HG03039 (cell line): ENCODE results near the gene ANTXR2.
"Not testable (repeated sequence)": the region's sequence is repeated elsewhere in the genome, so short reads cannot be mapped to it uniquely, and the experiment has no call there.

Experiments
- ATAC-seq: cut with Tn5 transposase; IDR thresholded peaks from one replicate; pipeline ENCODE4 v1.9.1; 2021; ENCODE audit warnings: mild to moderate bottlenecking, moderate library complexity; ENCODE audit not compliant: unreplicated experiment

Gene ANTXR2

DNA sequence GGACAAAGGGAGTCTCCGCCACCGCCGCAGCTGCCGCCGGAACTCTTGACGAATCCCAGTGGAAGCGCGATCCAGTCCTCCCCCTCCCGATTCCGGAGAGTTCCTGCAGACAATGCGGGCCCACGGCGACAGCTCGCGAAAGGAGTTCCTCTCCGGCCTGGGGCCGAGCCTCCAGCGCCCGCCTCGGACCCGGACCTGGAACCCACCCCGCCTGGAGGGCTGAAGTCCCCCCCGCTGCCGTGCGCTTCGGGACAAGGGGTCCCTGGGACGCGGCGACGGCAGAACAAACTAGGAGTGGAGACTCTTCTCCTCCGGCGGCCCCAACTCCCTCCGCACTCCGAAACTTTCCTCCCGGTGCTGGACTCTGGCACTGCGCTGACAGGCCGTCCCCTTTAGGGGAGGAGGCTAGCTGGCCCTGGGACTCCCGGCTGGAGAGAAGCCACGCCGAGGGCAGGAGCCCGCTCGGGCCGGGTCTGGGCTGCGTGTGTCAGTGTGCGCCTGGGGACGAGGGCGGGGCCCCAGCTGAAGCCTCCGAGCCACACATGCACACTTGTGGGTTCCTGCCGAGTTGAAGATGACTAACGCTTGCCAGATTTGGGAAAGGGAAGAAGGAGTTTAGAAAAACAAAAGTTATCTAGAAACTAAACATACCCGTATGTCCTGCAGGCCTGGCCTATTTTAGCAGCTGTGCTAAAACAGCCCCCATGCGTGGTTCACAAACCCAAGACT lies at the start of gene ANTXR2:
ANTXR2 (minus strand) TSS at position 486 of the 729 bp plus-strand sequence. CDS start 669 bp downstream, outside the sequence.
- peak; percentile 64 for ATAC-seq

DNA sequence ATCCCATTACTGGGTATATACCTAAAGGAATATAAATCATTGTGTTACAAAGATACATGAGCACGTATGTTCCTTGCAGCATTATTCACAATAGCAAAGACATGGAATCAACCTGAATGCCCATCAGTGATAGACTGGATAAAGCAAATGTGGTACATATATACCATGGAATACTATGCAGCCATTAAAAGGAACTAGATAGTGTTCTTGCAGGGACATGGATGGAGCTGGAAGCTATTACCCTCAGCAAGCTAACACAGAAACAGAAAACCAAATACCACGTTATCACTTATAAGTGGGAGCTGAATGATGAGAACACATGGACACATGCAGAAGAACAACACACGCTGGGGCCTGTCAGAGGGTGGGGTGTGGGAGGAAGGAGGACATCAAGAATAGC lies 48.8 kb upstream of the ANTXR2 start:
- not testable (repeated sequence) for ATAC-seq

DNA sequence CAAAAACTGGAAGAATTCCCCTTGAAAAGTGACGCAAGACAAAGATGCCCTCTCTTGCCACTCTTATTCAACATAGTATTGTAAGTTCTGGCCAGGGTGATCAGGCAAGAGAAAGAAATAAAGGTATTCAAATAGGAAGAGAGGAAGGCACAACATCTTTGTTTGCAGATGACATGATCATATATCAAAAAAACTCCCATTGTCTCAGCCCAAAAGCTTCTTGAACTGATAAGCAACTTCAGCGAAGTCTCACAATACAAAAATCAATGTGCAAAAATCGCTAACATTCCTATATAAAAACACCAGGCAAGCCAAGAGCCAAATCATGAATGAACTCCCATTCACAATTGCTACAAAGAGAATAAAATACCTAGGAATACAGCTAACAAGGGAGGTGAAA lies 46.6 kb upstream of the ANTXR2 start:
- not testable (repeated sequence) for ATAC-seq

DNA sequence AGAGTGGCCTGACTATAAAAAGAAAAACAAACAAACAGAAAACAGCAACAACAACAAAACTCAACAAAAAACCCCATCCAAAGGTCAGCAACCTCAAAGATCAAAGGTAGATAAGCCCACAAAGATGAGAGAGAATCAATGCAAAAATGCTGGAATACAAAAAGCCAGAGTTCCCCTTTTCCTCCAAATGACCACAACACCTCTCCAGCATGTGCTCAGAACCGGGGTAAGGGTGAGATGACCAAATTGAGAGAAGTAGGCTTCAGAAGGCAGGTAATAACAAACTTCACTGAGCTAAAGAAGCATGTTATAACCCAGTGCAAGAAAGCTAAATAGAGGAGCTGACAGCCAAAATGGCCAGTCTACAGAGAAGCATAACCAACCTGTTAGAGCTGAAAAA lies 43.5 kb upstream of the ANTXR2 start:
- no peak for ATAC-seq

DNA sequence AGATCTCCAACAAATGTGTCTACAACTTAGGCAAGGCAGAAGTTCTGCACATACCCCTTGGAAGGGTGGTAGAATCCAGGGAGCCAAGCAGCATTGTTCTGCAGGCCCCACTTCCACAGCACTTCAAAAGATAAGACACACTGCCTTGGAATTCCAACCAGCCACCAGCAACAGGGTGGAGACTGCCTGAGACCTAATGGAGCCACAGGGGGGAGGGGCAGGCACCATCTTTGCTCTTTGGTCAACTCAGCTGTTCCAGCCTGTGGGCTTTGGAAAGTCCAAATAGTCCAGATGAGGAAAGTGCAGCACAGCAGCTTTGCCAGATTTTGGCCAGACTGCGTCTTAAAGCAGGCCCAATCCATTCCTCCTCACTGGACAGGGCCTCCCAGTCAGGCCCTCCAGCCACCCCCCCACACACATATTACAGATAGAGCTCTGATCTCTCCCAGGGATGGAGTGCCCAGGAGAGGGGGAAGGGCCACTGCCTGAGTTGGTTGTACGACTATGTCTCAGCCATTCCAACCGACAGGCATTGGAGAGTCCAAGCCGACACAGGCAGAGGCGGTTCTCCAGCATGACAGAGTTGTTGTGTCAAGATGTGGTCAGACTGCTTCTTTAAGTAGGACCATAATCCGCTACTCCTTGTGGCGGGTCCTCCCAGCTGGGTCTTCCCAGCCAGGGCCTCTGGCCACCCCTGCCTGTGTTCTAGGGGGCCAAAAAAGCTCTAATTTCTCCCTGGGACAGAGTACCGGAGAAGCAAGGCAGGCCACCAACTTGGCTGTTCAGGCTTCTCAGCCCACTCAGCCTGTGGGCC lies 42.5 kb upstream of the ANTXR2 start:
- ATAC-seq: no peak

DNA sequence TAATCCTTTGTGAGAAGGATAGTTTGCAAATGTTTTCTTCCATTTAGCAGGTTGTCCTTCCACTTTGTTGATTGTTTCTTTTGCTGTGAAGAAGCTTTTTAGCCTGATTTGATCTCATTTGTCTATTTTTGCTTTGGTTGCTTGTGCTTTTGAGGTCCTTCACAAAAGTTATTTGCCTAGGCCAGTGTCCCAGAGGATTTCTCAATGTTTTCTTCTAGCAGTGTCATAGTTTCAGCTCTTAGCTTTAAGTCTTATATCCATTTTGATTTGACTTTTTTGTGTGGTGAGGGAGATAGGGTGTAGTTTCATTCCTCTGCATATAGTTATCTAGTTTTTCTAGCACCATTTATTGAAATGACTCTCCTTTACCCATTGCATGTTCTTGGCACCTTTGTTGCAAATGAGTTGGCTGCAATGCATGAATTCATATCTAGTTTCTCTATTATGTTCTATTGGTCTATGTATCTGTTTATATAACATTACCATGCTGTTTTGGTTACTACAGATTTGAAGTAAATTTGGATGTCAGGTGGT lies 41.8 kb upstream of the ANTXR2 start:
- ATAC-seq: no peak

DNA sequence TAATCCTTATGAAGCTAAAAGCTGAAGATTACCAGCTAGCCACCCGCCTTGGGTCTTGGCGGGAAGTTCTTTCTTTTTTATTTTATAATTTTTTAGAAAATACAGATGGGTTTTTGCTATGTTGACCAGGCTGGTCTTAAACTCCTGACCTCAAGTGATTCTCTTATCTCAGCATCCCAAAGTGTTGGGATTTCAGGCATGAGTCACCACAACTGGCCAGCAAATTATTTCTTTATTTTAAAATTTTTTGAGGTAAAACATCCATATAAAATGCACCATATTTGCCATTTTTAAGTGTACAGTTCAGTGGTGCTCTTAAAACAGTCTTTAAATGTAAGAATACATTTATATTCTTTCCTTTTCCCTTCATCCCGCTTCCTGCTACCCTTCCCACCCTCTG lies 40.6 kb upstream of the ANTXR2 start:
- ATAC-seq: no peak

DNA sequence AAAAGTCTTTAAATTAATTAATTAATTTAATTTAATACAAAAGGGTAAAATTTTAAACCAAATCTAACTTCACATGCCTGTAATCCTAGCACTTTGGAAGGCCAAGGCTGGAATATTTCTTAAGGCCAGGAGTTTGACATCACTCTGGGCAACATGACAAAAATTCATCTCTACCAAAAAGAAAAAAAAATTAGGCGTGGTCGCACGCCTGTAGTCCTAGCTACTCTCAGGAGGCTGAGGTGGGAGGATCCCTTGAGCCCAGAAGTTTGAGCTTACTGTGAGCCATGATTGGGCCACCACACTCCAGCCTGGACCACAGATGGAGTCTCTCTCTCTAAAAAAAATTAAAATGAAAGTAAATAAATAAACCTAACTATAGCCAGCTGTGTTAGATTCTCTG lies 39.2 kb upstream of the ANTXR2 start:
- no peak for ATAC-seq

DNA sequence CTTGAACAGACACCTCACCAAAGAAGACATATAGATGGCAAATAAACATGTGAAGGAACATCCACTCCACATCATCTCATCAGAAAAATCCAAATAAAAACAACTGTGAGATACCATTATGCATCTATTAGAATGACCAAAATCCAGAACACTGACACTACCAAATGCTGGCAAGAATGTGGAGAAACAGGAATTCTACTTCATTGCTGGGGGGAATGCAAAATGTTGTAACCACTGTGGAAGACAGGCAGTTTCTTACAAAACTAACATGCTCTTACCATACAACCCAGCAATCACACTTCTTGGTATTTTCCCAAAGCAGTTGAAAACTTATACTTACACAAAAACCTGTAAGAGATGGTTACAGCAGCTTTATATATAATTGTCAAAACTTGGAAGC lies 38.2 kb upstream of the ANTXR2 start:
- no peak for ATAC-seq

DNA sequence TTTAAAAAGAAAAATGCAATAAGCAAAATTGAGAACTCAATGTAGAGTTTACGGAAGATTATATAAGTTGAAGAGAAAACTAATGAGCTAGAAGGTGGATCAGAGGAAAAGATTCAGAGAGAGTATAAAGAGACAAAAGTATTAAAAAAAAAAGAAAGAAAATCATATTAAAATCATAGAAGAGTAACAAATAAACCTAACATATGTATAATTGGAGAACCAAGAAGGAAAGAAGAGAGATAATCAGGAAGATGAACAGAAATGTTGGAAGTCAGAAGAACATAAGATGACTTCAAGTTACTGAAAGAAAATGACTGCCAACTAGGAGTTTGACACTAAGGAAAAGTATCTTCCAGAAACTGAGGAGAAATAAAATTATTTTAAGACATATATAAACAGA lies 34.3 kb upstream of the ANTXR2 start:
- ATAC-seq: no peak

DNA sequence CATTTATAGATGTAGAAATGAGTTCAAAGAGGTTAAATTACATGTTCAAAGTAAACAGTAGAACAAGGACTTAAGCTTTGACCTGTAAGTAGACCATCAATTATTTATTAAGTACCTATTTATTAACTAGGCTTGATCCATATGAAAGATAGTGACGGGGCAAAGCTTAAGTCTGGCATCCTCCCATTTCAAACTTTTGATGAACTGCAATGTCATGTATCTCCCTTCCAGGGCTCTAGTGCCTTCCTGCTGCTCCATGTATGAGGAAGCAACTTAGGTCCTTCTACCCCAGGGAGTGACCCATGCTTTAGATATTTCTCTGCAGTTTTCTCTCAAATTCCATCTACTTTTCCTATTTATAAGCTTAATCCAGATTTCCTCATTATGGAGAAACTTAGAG lies 31.9 kb upstream of the ANTXR2 start:
- no peak for ATAC-seq

DNA sequence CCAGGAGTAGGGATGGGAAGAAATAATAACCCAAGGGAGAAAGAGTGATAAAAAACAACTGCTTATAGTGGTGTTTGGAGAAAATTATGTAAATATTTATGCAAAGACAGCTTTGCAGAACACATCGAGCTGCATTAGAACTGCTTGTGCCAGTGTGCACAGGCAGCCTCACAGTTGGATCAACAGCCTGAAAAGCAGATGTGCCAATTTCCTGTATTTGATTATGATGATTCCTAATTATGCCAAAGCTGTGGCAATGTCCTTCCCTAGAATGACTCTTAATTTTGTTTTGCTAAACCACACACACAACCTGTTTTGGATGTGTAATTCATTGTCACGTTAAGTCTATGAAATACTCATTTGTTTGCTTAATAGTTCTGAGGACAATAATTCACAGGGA lies 30.6 kb upstream of the ANTXR2 start:
- ATAC-seq: no peak

DNA sequence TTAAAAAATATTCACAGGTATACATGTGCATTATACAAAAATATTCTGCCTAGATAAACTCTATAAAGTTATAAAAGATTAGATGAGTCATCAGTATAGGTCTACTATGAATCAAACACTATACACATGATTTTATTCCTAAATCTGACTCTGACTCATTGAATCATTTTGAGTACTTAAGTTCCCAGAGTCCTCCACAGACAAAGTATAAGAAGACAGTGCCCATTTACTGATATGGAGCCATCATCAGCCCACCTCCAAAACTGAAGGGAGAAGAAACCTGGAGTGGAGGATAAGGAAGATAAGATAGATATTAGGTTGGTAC lies 28.7 kb upstream of the ANTXR2 start:
- no peak for ATAC-seq

DNA sequence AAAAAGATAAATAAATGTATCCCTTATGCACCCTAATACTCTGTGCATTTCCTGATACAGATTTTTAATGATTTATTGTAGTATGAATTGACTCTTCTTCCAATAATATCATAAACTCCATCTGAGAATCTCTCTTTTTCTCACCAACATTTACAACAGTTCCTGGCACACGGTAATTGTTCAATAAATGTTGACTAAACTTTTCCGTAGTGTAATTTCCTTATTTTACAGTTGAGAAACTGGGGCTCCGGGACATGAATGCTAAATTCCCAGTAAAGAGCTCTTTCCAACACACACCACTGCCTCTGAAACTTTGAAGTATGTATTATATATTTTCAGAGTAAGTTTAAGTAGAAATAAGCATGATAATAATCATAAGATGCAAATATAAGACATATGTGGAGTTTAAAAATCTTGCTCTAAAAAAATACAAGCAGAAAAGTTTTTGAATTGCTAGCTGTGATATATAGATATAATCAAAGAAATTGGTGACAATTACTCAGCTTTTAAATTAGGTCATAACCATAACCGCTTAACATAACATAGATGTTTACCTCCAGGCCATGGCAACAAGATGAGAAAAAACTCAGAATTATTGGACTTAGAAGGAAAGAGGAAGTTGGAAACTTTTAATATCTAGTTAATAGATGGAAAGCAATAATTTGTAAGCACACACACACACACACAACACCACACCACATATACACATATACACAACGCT lies 28.2 kb upstream of the ANTXR2 start:
- ATAC-seq: no peak

DNA sequence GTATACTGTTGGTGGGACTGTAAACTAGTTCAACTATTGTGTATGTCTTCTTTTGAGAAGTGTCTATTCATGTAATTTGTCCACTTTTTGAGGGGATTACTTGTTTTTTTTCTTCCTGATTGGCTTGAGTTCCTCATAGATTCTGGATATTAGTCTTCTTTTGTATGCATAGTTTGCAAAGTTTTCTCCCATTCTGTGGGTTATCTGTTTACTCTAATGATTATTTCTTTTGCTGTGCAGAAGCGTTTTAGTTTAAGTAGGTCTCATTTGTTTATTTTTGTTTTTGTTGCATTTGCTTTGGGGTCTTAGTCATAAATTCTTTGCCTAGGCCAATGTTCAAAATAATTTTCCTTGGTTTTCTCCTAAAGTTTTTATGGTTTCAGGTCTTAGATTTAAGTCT lies 26.6 kb upstream of the ANTXR2 start:
- no peak for ATAC-seq

DNA sequence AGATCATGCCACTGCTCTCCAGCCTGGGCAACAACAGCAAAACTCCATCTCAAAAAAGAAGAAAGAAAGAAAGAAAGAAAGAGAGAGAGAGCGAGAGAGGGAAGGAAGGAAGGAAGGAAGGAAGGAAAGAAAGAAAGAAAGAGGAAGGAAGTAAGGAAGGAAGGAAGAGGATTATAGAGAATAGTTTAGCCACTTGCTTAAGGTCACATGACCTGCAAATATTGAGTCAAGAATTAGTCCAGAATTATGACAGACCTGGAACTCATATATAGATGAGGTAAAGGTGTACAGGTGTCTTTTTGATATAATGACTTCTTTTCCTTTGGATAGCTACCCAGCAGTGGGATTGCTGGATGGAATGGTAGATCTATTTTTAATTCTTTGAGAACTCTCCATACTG lies 25.6 kb upstream of the ANTXR2 start:
- ATAC-seq: no peak

DNA sequence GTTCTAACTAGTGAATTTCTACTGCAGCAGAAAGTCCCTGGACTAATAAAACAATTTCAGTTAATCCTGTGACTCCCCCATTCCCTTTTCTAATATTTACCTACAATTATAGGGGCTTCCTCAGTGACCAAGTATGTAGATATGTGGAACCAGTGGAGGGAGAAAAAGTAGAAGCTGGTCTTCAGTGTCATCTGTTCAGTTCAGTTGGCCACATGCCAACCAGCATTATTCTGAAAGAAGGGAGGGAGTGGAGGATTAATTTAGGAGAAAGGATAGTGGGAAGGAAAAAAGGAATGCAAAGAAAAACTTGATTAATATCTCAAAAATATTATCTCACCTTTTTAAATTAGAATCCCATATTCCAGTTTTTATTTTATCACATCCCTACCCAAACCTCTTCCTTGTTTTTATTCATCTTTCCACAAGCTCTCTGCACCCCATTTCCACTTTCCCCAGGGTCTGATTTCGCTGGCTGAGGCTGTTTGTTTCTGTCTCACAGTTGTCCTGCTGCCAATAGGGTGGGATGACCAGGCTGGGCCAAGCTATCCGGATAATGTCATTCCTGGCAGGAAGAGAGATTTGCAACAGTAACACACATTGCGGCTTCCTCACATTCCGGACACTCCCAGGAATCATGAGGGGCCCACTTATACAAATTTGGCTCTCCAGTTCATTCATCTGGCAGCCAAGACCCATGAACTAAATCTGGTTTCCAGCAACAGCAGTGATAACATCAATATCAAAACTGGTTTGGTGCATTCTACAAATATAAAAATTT lies 24.6 kb upstream of the ANTXR2 start:
- no peak for ATAC-seq

DNA sequence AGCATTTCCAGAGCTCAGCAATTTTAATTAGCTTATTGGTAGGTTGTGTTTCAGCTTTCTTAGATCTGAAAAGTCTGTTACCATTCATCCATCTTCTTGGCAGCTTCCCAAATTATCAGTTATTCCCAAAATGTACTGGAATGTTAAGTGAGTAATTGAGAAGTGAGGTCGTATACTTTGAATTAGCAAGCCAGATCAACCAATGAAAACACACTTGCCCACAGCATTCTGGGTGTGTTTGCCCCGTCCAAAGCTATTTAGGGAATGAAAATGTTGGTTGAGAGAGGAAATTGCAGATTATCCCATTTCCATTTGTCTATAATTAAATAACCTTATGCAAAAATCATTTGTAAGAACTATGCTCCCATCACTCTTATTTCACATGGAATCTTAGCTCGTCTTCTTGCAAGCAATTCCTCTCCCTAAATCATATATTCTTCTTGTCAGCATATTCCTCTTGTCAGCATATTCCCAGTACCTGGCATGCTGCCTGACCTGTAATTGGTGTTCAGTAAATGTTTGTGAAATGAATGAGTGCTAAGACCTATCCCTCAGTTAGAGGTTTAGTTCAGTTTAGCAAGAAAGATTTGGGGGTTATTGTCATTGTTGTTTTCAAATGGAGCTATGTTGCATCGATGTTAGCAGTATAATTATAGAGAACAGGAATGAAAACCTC lies 23.3 kb upstream of the ANTXR2 start:
- ATAC-seq: no peak

DNA sequence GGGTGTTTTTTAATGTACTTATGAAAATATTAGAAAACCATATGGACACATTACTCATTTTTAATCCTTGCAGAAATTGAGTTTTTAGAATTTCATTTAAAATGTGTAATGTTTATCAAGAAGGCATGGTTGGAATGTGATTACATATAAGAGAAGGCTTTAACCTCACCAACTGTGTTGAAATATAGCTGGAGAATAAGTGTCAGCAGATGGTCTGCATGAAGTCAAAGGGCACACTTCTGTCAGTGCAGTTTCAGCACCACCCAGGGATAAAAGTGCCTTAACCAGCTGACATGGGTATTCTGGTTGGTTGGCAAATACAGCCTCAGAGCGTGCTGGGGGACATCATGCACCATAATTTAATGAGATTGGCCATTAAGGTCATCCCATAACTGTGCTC lies 21.2 kb upstream of the ANTXR2 start:
- no peak for ATAC-seq

DNA sequence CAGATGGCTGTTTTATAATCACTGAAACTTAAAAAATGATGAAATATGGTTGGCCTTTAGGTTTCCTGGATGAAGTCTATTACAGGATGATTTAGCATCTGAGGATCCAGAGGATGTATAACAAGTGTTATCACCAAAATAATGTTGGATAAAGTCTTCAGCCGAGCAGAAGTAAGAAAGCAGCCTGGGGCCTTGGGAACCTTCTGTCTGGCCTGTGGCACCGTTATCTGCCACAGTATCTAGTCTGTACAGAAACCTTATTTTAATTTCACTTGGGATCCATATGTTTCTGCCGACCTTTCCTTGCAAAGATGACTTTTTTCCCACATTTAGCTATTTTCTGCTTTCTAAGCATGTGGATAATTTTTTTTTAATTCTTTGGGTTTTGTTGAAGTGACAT lies 20.5 kb upstream of the ANTXR2 start:
- no peak for ATAC-seq
